GM19467 (cell line): Measurements from ENCODE around the gene MED16.
"Not testable (repeated sequence)": the region's sequence is repeated elsewhere in the genome, so short reads cannot be mapped to it uniquely, and the experiment has no call there.

Source experiments
- ATAC-seq: cut with Tn5 transposase; IDR thresholded peaks from one replicate; pipeline ENCODE4 v1.9.1; 2021; ENCODE audit warnings: mild to moderate bottlenecking, moderate library complexity; ENCODE audit not compliant: unreplicated experiment

Gene MED16

GRCh38 chr19:855142-855541 lies 37.8 kb downstream of the MED16 start:
- ATAC-seq: no peak

DNA sequence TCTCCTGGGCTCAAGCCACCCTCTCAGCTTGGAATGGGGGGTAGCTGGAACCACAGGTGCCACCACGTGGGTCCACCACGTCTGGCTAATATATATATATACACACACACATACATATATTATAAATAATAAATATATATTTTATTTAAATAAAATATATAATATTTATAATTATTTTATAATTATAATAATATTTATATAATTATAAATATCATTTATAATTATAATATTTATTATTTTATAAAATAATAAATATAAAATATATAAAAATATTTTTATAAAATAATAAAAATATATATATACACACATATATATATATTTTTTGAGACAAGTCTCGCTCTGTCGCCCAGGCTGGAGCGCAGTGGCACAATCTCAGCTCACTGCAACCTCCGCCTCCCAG lies 38.4 kb downstream of the MED16 start:
- ATAC-seq: no peak

GRCh38 chr19:853614-854220 lies 39.3 kb downstream of the MED16 start:
- not testable (repeated sequence) for ATAC-seq

- no peak for ATAC-seq
Observed at GRCh38 chr19:853014-853585, 39.9 kb downstream of the MED16 start.

DNA sequence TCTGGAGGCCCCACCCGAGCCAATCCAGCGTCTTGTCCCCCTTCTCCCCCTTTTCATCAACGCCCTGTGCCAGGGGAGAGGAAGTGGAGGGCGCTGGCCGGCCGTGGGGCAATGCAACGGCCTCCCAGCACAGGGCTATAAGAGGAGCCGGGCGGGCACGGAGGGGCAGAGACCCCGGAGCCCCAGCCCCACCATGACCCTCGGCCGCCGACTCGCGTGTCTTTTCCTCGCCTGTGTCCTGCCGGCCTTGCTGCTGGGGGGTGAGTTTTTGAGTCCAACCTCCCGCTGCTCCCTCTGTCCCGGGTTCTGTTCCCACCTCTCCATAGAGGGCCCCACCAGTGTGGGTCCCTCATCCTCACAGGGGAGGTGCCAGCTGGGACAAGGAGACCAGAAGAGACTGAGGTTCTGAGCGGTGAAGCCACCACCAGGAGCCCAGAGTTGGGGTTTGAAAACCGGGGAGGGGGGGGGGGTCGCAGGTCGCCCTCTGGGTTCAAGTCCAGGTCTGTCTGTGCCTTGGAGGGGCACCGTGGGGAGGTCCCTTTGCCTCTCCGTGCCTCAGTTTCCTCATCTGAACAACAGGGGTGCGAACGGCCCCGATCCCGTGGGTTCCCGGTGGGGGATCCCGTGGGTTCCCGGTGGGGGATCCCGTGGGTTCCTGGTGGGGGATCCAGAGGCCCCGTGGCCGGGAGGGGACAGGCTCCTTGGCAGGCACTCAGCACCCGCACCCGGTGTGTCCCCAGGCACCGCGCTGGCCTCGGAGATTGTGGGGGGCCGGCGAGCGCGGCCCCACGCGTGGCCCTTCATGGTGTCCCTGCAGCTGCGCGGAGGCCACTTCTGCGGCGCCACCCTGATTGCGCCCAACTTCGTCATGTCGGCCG lies 40.6 kb downstream of the MED16 start, which contains the start of gene ELANE:
ELANE (plus strand) TSS at position 168 of the 878 bp plus-strand sequence; CDS start at position 194, 26 bp downstream.
- ATAC-seq: no peak

DNA sequence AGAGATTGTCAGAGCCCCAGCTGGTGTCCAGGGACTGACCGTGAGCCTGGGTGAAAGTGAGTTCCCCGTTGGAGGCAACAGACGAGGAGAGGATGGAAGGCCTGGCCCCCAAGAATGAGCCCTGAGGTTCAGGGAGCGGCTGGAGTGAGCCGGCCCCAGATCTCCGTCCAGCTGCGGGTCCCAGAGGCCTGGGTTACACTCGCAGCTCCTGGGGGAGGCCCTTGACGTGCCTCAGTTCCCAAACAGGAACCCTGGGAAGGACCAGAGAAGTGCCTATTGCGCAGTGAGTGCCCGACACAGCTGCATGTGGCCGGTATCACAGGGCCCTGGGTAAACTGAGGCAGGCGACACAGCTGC lies 42.0 kb downstream of the MED16 start:
- no peak for ATAC-seq

GRCh38 chr19:850221-850978 lies 42.6 kb downstream of the MED16 start:
- no peak for ATAC-seq

DNA sequence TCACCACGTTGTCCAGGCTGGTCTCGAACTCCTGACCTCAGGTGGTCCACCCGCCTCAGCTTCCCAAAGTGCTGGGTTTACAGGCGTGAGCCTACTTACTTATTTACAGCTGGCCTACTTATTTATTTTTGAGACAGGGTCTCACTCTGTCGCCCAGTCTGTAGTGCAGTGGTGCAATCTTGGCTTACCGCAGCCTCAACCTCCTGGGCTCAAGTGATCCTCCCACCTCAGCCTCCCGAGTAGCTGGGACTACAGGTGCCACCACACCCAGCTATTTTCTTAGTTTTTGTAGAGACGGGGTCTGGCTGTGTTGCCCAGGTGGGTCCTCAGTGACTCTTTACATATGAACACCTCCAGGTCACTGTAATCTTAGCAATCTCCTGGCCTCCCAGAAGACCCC lies 43.8 kb downstream of the MED16 start:
- not testable (repeated sequence) for ATAC-seq

- no peak for ATAC-seq
Observed at GRCh38 chr19:848386-848921, 44.5 kb downstream of the MED16 start.

- no peak for ATAC-seq
Observed at GRCh38 chr19:845707-846521, 47.1 kb downstream of the MED16 start.

DNA sequence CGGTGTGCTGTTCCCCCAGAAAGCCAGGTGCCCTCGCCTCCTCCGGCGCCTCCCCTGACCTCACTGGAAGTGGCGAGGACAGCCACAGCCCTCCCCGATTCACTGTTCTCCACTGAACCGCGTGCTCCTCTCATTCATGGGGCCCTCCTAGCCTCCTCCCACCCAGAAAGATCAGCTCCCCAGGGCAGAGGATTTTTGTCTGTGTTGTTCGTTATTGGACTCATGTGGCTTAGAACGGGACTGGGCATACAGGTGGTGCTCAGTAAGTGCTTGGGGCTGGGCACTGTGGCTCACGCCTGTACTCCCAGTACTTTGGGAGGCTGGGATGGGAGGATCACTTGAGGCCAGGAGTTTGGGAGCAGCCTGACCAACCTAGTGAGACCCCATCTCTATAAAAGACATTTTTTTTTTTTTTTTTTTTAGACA lies 48.4 kb downstream of the MED16 start:
- ATAC-seq: no peak

DNA sequence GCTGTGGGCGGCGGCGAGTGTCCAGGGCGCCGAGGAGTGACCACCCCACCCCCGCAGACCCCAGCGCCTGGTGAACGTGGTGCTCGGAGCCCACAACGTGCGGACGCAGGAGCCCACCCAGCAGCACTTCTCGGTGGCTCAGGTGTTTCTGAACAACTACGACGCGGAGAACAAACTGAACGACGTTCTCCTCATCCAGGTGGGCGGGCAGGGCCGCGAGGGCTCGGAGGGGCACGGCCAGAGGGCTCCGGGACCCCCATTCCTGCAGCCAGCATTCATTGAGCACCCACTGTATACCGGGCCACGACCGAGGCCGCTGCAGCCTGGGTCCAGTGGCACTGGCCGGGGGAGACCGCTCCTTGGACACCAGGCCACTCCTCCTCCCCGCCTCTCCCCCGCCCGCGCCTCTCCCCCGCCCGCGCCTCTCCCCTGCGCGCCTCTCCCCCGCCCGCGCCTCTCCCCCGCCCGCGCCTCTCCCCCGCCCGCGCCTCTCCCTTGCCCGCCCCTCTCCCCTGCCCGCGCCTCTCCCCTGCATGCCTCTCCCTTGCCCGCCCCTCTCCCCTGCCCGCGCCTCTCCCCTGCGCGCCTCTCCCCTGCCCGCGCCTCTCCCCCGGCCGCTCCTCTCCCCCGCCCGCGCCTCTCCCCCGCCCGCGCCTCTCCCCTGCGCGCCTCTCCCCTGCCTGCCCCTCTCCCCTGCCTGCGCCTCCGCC lies 49.0 kb downstream of the MED16 start:
- no peak for ATAC-seq

- ATAC-seq: no peak
Observed at GRCh38 chr19:843180-843835, 49.7 kb downstream of the MED16 start.

- ATAC-seq: not testable (repeated sequence)
Observed at GRCh38 chr19:842802-843179, 50.2 kb downstream of the MED16 start.

DNA sequence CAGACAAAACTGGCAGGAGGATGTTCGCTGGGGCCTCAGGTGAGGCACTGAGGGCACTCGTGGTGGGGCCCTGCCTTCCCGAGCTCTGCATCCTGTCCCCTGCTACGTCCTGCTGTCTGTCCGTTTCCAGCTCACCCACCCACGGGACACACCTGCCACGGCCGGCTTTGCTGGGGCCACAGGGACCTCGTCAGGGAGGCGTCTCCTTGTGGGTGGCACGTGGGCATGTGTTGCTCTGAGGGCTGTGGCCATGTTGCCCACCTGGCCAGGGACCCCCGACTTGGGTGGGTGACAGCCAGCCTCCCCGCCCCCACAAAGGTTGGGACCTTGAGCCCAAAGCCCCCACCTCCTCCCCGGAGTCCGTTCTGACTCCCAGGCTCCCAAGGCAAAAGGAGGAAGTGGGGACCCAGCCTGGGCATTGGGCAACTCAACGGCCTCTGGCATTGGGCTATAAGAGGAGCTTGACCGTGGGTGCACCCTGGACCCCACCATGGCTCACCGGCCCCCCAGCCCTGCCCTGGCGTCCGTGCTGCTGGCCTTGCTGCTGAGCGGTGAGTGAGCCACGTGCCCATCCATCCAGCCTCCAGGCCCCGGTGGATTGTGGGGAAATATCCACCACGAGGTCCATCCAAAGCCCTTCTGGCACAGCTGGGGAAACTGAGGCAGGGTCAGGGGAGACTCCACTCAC lies 52.3 kb downstream of the MED16 start, which contains the start of gene PRTN3:
PRTN3 (plus strand) TSS at position 481 of the 688 bp plus-strand sequence; CDS start at position 491, 10 bp downstream.
- no peak for ATAC-seq

DNA sequence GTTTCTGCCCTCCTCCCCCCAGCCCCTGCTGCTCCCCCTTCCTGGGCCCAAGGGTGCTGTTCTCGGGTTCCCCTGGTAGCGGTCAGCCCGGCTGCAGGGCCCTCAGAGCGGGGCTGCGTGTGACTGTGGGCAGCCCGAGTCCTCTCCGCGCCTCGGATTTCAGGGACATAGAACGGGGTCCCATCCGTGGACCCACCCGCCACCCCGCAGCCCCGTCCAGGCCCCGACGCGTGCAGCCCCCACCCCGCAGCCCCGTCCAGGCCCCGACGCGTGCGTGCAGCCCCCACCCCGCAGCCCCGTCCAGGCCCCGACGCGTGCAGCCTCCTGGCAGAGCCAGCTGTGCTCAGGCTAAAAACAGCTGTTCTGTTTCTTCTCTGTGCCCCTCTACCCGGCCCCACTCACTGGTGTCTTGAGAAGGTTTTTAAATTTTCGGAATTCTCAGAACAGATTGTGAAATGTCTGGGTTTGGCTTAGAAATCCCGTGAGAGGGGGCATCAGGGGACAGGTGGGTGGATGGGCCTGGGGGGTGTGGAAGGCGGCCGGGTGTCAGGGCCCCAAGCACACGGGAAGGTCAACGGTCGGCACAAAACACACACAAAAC lies 57.7 kb downstream of the MED16 start:
- ATAC-seq: no peak

DNA sequence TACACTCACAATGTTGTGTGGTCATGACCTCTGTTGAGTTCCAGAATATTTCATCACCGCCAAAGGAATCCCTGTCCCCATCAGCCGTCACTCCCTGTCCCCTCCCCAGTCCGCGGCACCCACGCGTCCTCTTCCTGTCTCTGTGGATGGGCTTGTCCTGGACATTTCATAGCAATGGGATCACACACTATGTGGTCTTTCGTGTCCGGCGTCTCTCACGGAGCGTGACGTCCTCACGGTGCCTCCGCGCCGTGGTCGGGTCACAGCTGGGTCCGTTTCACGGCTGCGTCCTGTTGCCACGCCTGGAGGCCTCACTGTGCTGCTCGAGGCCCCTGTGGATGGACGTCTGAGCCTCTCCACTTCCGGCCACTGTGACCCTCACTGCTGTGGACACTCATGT lies 58.8 kb downstream of the MED16 start:
- ATAC-seq: no peak
